CD1c-positive myeloid dendritic cell (primary cell): ENCODE results near the gene SH2D3C.

Experiments used
- DNase-seq: peaks from one replicate; pipeline ENCODE4 v3.0.0-alpha.2; 2016; ENCODE audit errors: extremely low spot score

The SH2D3C gene

DNA sequence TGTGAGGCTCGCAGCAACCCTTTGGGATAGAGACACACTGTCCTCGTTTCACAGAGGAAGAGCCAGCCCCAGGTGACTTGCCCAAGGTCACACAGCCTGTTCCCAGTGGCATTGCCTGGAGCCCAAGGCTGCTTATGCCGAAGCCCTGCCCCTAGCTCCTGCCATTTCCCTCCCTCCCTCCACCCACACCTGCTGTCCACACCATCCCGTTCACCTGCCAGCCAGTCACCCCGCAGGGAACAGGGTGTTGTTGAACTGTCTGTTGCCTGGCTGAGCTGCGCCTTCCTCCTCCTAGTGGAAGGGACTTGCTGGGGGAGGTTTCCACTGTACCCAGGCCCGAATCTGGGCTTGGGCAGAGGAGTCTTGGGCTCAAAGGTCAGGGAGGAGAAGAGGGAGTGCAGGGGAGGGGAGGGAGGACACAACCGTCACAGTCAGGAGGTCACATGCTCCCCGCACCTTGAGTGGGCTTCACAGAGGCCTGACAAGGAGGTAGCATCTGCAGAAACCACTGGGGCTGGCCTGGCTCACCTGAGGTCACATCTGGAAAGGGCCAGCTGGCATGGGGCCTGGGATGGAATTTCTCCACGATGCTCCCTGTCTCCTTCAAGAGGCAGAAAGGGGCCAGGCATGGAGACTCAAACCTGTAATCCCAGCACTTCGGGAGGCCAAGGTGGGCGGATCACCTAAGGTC, 56.3 kb downstream of the SH2D3C start:
- no peak for DNase-seq

DNA sequence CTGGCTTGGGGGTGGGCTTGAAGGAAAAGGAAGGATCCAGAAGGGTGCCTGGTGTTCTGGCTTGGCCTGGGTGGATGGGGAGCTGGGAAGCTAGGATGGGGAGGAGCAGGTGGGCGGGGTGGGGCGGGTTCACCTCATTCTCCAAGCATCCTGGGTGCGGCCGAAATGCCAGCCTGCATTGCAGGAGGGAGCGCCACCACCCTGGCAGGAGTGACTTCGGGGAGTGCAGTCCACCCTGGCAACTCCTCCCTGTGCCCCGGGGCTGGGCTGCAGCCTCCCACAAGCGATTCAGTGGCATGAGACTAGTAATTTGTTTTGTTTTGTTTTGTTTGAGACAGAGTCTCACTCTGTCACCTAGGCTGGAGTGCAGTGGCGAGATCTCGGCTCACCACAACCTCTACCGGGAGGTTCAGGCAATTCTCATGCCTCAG, 57.1 kb downstream of the SH2D3C start:
- no peak for DNase-seq

DNA sequence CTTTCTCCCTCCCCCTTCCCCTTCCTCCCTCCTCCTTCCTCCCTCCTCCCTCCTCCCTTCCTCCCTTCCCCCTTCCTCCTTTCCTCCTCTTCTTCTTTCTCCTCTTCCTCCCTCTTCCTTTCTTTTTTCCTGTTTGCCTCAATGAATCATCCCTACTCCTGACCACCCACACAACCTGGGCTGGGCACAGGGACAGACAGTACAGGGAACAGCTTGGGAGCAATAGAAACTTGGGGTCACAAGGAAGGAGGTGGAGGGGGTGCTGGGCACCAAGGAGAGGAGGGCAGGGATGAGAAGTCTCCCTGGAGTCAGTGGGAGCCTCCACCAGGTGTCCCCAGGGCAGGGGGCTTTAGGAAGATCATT, 57.6 kb downstream of the SH2D3C start:
- no peak for DNase-seq

DNA sequence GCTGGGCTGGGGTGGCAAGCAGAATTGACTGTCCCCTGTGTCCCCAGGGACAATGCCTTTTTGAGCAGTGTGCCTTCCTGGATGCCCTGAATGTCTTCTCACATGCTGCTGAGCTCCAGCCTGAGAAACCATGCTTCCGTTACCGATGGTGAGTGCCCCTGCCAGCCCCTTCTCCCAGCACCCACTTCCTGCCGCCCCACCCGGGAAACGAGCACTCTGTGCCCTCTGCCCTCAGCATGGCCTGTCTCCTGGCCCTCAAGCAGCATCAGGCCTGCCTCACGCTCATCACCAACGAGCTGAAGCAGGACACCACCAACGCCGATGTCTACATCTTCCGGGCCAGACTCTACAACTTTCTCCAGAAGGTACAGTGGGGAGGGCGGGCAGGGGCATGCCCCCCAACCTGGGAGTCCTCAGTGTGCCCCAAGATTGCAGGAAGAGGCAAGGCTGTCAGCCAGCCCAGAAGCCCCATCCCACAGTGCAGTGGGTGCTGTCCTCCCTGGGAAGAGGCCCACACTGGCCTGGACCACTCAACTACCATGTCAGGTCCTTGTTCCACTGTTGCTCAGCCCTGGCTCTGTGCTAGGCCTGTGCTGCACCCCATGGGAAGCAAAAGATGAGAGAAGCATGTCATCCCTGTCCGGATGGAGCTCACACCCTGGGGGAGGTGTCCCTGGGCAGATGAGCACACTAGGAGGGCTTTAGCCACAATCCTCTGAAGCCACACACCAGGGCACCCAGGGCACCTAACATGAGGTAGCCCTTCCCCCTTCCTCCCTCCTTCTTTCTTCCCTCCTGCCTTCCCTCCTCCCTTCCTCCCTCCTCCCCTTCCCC, 58.2 kb downstream of the SH2D3C start:
- no peak for DNase-seq

DNA sequence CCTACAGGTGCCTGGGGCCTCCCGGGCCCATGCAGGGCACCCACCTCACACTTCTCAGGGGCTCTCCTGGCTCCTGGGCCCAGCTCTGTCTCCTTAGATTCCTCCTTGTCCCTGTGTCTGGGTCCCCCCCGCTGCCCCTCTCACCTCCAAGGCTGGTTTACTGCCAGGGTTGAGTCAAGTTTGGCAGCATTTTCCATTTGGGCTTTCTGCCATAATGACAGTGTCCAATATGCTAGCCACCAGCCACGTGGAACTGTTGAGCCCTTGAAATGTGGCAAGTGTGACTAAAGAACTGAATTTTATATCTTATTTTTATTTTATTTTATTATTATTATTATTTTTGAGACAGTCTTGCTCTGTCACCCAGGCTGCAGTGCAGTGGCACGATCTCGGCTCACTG, 60.7 kb downstream of the SH2D3C start:
- DNase-seq = no peak

DNA sequence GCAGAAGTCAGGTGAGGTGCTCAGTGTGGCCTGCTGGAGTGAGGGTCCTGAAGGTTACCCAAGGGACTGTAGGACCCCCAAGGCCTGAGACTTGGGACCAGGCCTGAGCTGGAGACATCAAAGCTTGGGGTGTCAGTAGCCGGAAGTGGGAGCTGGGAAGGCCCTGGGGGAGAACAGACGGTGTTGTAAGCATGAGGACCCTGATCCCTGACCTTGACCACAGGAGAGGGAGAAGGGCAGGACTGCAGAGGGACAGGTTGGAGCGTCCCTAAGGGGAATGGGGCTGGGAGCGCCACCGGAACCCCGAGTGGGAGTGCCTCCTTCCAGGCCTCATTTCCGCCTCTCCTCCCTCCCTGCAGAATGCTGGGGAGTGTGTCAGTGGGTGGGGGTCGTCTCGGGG, 62.1 kb downstream of the SH2D3C start:
- no peak for DNase-seq

DNA sequence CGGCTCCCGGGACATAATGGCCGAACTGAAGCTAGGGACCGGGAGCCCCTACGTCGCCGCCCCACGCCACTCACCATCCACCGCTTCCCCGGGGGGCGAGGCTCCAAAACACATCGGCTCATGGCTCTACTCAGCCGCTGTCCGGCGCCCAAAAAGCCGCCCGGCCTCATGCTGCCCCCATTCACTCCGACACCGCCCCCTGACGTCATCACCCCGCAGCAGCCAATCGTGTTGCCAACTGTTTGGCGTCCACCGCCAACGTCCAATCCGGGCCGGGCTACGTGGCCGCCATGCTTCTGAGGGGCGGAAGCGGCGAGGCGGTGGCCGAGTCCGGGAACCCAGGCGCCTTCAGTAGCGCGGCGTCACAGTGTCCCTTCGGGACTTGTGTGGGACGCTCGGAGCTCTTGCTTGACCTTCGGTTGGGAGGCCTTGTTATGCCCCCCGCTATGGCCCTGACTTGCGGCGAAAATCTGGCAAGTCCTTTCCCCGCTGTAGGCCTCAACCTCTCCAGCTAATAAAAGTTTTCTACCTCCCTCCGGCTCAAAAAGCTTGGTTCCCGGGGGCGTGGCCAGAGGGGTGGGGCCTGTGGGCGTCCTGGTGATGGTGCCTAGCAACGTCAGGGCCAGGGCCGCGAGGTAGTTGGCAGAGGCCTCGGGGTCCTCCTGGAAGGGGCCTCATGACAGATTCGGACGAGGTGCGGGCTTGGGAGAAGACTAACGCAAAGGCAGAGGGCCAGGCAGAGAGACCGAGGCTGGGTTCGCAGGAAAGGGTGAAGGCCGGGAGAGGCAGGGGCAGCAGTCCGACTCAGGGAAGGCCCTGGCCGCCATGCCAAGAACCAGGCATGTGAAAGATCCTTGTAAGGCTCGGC, 62.8 kb downstream of the SH2D3C start, which contains the start of the genes PTRH1 and TTC16:
Gene PTRH1, minus strand, starts transcription at position 194 of the 868 bp plus-strand sequence. Its CDS starts 24 bp downstream, at position 170.
Gene TTC16, plus strand, starts transcription at position 610 of the 868 bp plus-strand sequence. Its CDS starts 67 bp downstream, at position 677.
- DNase-seq = peak; percentile 98

DNA sequence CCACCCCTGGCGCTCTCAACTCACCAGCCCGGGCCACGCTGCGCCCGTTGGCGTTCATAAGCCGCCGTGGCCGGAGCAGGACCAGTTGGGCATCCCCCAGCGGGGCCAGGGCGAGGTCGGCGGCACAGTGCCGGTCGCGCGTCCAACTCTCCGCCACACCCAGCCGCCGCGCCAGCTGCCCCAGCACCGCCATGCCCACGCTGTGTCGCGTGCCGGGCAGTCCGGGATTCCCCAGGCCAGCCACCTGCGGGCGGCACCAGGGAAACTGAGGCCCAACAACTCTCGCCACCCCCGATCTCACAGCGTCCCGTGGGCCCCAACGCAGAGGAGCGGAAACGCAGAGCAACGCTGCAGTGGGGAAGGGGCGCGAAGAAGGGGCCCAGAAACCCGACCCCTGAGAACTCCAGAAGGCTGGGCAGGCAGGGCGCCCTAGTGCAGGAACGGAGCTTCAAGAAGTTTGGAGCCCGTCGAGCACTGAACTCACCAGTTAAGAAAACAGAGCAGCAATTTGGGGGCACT, 63.5 kb downstream of the SH2D3C start:
- peak; percentile 57 for DNase-seq

DNA sequence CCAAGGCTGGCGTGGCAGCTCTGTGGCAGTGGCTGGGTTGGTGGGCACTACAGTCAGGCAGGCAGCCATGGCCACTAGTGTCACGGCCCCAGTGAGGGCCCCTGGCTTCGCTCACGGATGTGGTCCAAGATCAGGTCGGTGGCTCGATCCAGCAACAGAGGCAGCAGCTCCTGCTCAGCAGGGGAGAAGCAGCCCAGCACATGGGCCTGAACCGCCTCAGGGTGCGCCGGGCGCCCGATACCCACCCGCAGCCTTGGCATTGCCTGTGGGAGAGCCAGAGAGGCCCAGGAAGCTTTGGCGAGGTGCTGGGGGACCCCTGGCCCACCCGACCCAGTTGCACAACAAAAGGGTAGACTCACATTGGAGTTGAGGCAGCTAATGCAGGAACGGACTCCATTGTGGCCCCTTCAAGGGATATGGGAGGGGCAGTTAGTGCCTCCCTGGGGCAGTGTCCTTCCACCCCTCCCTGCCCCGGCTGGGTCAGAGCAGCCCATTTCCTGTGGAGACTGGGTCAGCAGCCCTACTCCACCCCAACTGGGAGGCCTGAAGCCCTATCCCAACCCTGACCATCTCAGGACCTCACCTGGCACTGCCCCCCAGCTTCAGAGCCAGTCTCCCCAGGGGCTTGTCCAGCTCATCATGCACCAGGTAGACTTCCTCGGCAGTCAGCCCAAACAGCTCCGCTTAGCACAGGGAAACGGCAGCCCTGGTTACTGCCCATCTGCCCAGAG, 64.3 kb downstream of the SH2D3C start:
- no peak for DNase-seq

DNA sequence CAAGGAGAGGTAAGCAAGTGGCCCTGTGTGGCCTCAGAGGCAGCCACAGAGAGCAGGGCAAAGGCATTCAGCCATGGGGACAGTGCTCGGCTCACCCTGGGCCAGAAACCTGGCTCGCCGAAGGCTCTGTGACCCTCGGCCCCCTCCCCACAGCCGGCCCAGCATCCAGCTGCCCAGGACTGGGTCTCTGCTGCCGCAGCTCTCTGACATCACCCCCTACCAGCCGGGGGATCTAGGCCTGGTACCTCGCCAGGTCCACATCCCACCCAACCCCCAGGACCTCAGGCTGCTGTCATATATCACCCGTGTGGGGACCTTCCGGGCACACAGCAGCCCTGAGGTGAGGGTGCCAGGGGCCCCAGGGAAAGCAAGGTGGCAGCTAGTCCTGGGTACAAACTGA, 65.6 kb downstream of the SH2D3C start:
- DNase-seq = no peak

DNA sequence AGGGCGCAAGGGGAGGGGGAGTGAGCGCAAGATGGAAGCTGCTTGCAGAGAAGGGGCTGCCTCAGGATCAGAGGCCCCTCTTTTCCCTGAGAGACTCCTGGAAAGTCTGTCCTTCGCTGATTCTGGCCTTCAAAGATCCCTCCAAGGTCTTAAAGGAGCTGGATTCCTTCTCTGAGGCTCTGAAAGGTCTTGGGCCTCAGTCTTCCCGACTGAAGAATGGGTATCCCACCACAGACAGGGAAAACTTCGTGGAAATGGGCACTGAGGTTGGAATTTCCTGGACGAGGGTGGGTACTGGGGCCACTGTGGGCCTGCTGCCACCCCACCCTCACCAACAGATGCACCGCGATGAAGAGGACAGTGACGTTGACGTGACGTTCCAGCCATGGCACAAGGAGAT, 66.1 kb downstream of the SH2D3C start:
- no peak for DNase-seq

DNA sequence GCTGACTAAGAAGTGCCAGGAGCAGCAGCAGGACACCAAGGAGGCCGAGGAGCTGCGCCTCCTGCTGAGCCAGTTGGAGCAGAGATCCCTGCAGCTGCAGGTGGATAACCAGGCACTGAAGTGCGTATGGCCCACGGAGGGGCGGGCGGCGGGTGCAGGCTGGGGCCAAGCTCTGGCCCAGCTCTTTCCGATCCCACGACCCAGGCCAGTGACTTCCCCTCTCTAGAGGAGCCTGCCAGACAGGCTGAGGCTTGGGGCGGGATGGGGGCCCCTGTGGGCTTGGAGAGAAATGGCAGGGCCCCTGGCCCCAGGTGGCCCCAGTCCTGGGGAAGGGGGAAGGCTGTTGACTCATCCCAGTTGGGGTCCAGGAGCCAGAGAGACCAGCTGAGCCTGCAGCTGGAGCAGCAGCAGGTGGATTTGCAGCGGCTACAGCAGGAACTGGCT, 66.6 kb downstream of the SH2D3C start:
- no peak for DNase-seq

DNA sequence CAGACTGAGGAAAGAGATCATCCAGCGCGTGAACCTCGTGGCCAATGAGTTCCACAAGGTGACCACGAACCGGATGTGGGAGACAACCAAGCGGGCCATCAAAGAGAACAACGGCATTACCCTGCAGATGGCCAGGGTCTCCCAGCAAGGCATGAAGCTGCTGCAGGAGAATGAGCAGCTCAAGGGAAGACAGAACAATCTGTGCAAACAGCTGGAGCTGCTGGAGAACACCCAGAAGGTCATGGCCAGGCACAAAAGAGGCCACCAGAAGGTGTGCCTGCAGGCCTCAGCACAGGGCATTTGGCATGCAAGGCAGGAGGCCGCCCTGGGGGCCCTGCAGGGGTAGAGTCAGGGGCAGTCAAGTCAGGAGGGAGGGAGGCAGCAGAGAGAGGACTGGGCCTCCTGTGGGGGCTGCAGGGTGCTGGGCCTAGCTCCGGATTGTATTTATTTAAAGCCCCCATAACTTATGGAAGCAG, 67.2 kb downstream of the SH2D3C start:
- no peak for DNase-seq

DNA sequence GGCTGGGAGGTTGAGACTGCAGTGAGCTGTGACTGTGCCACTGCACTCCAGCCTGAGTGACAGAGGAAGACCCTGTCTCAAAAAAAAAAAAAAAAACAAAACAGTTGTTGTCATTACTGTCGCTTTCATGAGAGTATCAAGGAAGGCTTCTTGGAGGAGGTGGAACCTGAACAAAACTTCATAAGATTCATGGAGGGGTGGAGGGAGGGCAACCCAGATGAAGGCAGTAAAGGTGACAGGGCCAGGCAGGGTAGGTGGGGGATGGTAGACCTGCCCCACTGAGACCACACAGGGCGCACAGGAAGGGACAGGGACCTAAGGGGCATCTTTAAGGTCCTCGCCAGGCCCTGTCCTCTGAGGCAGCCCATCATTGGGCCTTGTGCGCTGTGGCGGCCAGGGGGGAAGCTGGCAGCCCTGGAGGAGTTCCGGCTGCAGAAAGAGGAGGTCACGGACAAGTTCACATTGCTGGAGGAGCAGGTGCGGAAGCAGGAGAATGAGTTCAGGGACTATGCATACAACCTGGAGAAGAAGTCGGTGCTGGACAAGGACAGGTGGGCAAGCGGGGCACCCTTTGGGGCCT, 68.2 kb downstream of the SH2D3C start:
- DNase-seq = no peak

DNA sequence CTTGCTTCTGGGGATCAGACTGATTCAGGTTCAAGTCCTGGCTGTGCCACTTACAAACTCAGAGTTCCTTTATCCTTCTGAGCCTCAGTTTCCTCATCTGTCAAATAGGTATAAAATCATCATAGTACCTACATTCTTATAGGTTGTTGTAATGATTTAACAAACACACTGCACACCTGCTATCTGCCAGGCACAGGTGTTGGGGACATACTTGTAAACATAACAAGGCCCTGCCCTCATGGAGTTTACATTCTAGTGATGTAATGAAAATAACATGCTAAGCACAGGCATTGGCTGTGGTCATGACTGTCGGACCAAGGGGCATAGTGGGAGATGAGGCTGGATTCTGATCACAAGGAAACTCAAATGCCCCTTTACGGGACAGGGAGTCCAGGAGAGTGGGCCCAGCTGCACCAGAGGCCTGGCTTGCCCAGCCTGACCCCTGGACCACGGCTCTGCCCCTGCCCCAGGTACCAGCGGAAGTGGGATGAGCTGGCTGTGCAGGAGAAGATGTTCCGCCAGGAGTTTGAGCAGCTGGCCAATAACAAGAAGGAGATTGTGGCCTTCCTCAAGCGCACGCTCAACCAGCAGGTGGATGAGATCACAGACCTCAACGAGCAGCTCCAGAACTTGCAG, 69.4 kb downstream of the SH2D3C start:
- DNase-seq = no peak

DNA sequence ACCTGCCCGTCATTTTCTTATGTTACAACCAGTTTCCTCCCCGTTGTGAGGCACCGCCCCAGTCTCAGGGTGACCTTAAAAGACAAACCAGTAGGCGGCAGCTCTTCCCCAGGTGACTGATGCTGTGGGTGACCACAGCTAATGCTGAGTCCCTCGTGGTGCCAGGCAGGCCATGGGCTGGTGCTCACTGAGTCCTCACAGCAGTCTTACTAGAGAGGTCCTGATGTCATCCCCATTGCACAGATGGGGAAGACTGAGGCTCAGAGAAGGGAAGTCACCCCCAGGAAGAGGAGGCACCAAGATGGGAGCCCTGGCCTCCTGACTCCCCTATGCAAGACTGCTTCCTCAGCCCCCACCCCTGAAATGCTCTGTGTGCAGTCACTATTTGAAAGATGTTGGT, 70.7 kb downstream of the SH2D3C start:
- DNase-seq = no peak

DNA sequence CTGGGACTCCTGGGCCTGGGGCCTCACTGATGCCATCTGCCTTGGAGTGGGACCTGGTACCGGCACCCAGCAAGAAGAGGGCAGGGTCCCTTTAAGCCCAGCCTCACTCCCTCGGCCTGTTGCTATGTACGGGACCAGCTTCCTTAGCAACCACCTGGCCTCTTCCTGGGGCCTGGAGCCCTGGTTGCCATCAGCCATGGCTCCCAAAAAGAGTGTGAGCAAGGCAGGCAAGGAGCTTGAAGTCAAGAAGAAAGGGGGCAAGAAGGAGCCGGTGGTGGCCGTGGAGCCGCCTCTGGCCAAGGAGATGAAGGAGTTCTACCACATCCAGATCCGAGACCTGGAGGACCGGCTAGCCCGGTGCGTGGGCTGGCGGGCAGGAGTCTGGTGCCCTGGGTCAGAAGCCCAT, 71.6 kb downstream of the SH2D3C start, which contains the start of gene CFAP157:
Gene CFAP157, plus strand, starts transcription at position 153 of the 406 bp plus-strand sequence. Its CDS starts 44 bp downstream, at position 197.
- DNase-seq = peak; percentile 12

DNA sequence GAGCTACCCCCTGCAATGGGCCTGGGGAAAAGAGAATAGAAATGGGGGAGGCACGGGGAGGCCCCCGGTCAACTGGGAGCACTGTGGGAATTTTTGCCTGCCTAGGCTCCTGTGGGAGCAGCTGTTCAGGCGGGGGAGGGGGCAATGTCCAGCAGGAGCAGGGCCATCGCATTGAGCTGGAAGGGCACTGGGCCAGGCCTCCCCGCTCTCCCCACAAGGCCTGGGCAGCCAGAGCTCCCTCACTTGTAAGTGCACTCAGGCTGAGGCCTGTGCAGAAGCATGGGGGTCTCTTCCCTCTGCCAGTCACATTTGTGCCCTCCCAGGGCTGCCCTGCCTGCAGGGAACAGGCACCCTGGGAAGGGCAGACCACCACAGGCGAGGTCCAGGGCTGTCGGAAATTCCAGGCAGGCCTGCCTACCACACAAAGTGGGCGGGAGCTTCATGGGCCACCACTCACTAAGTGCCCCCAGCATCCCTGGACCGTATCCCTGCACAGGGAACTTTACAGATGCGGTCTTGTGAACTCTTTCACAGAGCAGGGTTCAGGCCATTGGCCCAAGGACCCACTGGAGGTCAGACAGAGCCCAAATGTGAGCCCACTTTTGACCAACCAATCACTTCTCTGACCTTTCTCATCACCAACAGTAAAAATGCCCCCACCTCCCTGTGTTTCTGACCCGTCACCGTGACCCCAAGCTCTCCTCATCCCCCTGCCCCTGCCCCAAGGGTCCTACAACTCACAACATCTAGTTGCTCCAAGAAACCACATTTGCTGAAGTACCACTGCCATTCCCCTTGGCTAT, 72.7 kb downstream of the SH2D3C start:
- DNase-seq = no peak

DNA sequence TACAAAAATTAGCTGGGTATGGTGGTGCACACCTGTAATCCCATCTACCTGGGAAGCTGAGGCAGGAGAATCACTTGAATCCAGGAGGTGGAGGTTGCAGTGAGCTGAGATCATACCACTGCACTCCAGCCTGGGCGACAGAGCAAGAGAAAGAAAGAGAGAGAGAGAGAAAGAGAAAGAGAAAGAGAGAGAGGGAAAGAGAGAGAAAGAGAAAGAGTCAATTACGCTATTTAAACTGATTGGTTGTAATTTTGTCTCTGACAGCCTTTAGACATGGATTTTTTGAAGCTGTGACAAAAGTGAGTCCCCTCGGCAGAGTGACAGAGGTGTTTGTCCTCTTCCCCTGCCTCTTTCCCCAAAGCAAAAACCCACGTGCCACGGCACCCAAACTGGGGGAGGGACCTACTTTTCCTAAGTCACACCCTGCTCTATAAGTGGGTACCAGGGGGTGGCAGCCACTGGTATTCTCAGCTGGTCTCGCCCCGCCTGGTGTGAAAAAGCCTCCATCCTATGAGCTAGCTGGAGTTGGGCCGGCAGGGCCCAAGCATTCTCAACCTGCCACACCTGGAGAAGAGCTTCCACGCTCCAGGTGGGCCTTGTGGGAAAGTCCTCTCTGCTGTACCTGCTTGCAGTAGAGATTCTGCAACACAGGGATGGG, 75.0 kb downstream of the SH2D3C start:
- no peak for DNase-seq
